NCI-H146 treated with DMSO at 0.1 percent for 48 hours (cell line): ENCODE data around the gene D2HGDH.

Source experiments
- DNase-seq: peaks from one replicate; lab custom pipeline; 2025; ENCODE audit not compliant: unreplicated experiment; lab: John Stamatoyannopoulos, UW

D2HGDH gene

GRCh38 chr2:241734467-241735208, at the start of gene D2HGDH:
D2HGDH (plus strand) TSS chr2:241734630; CDS start chr2:241735225, 595 bp downstream.
- peak; percentile 26 for DNase-seq

- no peak for DNase-seq
Observed at GRCh38 chr2:241686324-241686649, 48.1 kb upstream of the D2HGDH start.

GRCh38 chr2:241686650-241687425, 47.6 kb upstream of the D2HGDH start, which contains the start of gene DTYMK:
DTYMK (minus strand) TSS chr2:241686815; CDS start chr2:241686783, 32 bp downstream.
- DNase-seq = peak; percentile 79

- DNase-seq = no peak
Observed at GRCh38 chr2:241689306-241689705, 45.1 kb upstream of the D2HGDH start.

- DNase-seq = no peak
Observed at GRCh38 chr2:241690202-241690717, 44.2 kb upstream of the D2HGDH start.

- DNase-seq = no peak
Observed at GRCh38 chr2:241692448-241692847, 42.0 kb upstream of the D2HGDH start.

- no peak for DNase-seq
Observed at GRCh38 chr2:241695651-241696050, 38.8 kb upstream of the D2HGDH start.

- DNase-seq = peak; percentile 62
Observed at GRCh38 chr2:241701149-241701398, 33.4 kb upstream of the D2HGDH start.

- peak; percentile 55 for DNase-seq
Observed at GRCh38 chr2:241701399-241702154, 32.9 kb upstream of the D2HGDH start, which contains the start of gene ING5. ING5 (plus strand) TSS chr2:241702039; CDS start chr2:241702066, 27 bp downstream.

- peak; percentile 37 for DNase-seq
Observed at GRCh38 chr2:241702155-241703031, 32.0 kb upstream of the D2HGDH start.

- DNase-seq = no peak
Observed at GRCh38 chr2:241703032-241703604, 31.3 kb upstream of the D2HGDH start.

- DNase-seq = no peak
Observed at GRCh38 chr2:241706537-241706936, 27.9 kb upstream of the D2HGDH start.

GRCh38 chr2:241708879-241709278, 25.6 kb upstream of the D2HGDH start:
- DNase-seq = no peak

- no peak for DNase-seq
Observed at GRCh38 chr2:241719093-241719492, 15.3 kb upstream of the D2HGDH start.

- DNase-seq = no peak
Observed at GRCh38 chr2:241720099-241720498, 14.3 kb upstream of the D2HGDH start.

- no peak for DNase-seq
Observed at GRCh38 chr2:241720560-241720959, 13.9 kb upstream of the D2HGDH start.

- DNase-seq = no peak
Observed at GRCh38 chr2:241721852-241722251, 12.6 kb upstream of the D2HGDH start.

GRCh38 chr2:241722896-241723454, 11.5 kb upstream of the D2HGDH start:
- no peak for DNase-seq

- no peak for DNase-seq
Observed at GRCh38 chr2:241724259-241724974, 10.0 kb upstream of the D2HGDH start.
